HepG2 (cell line): ENCODE measurements around the gene RTP2. TPM values are rescaled to one million over a fixed set of nuclear protein-coding genes. Genes with fewer than 3 reads are reported as not detected.

Source experiments
- ATAC-seq: fragments of 200-7000 bp; cut with Tn5 transposase; 3 replicates; pipeline ENCODE4 v1.9.1; 2020; ENCODE audit warnings: mild to moderate bottlenecking, moderate library complexity
- BruUV-seq: library from RNA; stranded (reverse); fragments of 400-500 nt; replicated peaks from 2 replicates; lab custom pipeline; 2021; lab: Mats Ljungman, UMichigan
- CTCF ChIA-PET: fragments of 300-600 bp; formaldehyde crosslinking; extraction: SDS; loops from one replicate; lab custom pipeline; 2021; ENCODE audit warnings: low total read pairs, inconsistent platforms, low intra/inter-chr PET ratio; lab: Yijun Ruan, JAX
- POLR2A ChIA-PET: fragments of 350-600 bp; sonication (Branson Sonifier 250); formaldehyde crosslinking; loops from one replicate; lab custom pipeline; 2020; ENCODE audit warnings: antibody characterized with exemption, inconsistent platforms; lab: Yijun Ruan, JAX
- DNase-seq: peaks from one replicate; pipeline ENCODE4 v3.0.0-alpha.2; 2015; ENCODE audit warnings: low spot score
- FAIRE-seq: peaks from 3 replicates; lab custom pipeline; 2011; peaks lifted over from hg19 to GRCh38; lab: Jason Lieb, UNC
- H2AFZ ChIP-seq: one replicate; pipeline ENCODE4 v1.6.1; 2011; ENCODE audit warnings: low read length, inconsistent platforms
- H3K27ac ChIP-seq: fragments of 300-600 bp; 3 replicates; pipeline ENCODE4 v1.8.0; 2011; ENCODE audit warnings: mixed run types, mild to moderate bottlenecking, mixed read lengths, low read length, inconsistent platforms; ENCODE audit not compliant: insufficient read depth; ENCODE audit errors: extremely low read length
- H3K27me3 ChIP-seq, 2 experiments: fragments of 200-600 bp in 1 of 2; 2 replicates in 1 of 2; 3 replicates in 1 of 2; pipeline versions ENCODE4 v1.6.0 to v1.8.0; 2011; ENCODE audit warnings: low read length in 2 of 2, mild to moderate bottlenecking in 2 of 2, moderate library complexity in 2 of 2, inconsistent platforms in 1 of 2; ENCODE audit not compliant: insufficient read depth in 2 of 2, control insufficient read depth in 1 of 2
- H3K36me3 ChIP-seq, 2 experiments: fragments of 200-600 bp in 1 of 2; replicated peaks in 1 of 2; 2 replicates in 1 of 2; 3 replicates in 1 of 2; pipeline versions ENCODE4 v1.5.1 to v1.8.0; 2011; ENCODE audit warnings: low read length in 2 of 2, inconsistent platforms in 1 of 2; ENCODE audit not compliant: insufficient read depth in 2 of 2, control insufficient read depth in 1 of 2
- H3K4me1 ChIP-seq: 2 replicates; pipeline ENCODE4 v1.5.1; 2012; ENCODE audit warnings: low read length, inconsistent platforms; ENCODE audit not compliant: insufficient read depth
- H3K4me2 ChIP-seq: 2 replicates; pipeline ENCODE4 v1.6.0; 2011; ENCODE audit warnings: low read depth, low read length, inconsistent platforms
- H3K4me3 ChIP-seq, 3 experiments: fragments of 200-600 bp in 1 of 3; sonication (generic), shearing (Covaris generic) in 1 of 3; replicated peaks in 1 of 3; 2 replicates each; pipeline ENCODE4 v1.5.1; 2011 to 2016; ENCODE audit warnings: low read length in 3 of 3, inconsistent platforms in 2 of 3, low read depth in 2 of 3, mild to moderate bottlenecking in 2 of 3, control low read depth in 1 of 3, mixed read lengths in 1 of 3; ENCODE audit not compliant: insufficient read depth in 1 of 3
- H3K79me2 ChIP-seq: one replicate; pipeline ENCODE4 v1.6.1; 2011; ENCODE audit warnings: low read length, inconsistent platforms; ENCODE audit not compliant: insufficient read depth
- H3K9ac ChIP-seq: 2 replicates; pipeline ENCODE4 v1.6.0; 2011; ENCODE audit warnings: mild to moderate bottlenecking, low read depth, low read length, inconsistent platforms; ENCODE audit not compliant: insufficient read depth
- H3K9me3 ChIP-seq: 2 replicates; pipeline ENCODE4 v1.5.1; 2012; ENCODE audit warnings: mild to moderate bottlenecking, low read length
- H4K20me1 ChIP-seq: 2 replicates; pipeline ENCODE4 v1.6.0; 2011; ENCODE audit warnings: inconsistent platforms, mild to moderate bottlenecking, low read length, moderate library complexity; ENCODE audit not compliant: insufficient read depth
- AGO2 ChIP-seq: fragments of 200-400 bp; formaldehyde crosslinking; optimal IDR thresholded peaks from 2 replicates; pipeline ENCODE3; 2017; ENCODE audit warnings: mild to moderate bottlenecking, low read depth, low read length, moderate library complexity
- POLR2A ChIP-seq, 2 experiments: IDR thresholded peaks; 2 replicates each; pipeline ENCODE4 v1.6.1; 2011; ENCODE audit warnings: low read depth in 2 of 2, low read length in 2 of 2, mild to moderate bottlenecking in 1 of 2, moderate library complexity in 1 of 2; ENCODE audit not compliant: insufficient read depth in 1 of 2
- ZNF878 ChIP-seq: sonication (generic); formaldehyde crosslinking; IDR thresholded peaks from 2 replicates; pipeline ENCODE4 v1.8.1; 2023; ENCODE audit warnings: mild to moderate bottlenecking, missing genetic modification reagents, moderate library complexity
- WGBS: methylation state at CpG from one replicate; pipeline ENCODE4 v1.1.6; 2017; ENCODE audit warnings: low lambda C conversion rate; 5-methylcytosine and 5-hydroxymethylcytosine counted together
- in situ Hi-C: cut with HindIII; loops from 2 replicates; pipeline ENCODE4 v1.10.0; 2017; ENCODE audit warnings: low pct_unique_long_range_greater_than_20kb; ENCODE audit not compliant: extremely low pct_ligation_motif_present
- intact Hi-C: fragments of 100-400 bp; cut with micrococcal nuclease; formaldehyde crosslinking; loops from one replicate; pipeline ENCODE4 v1.10.0; 2022; ENCODE audit not compliant: unreplicated experiment
- polyA plus RNA-seq, 8 experiments: library from polyadenylated mRNA; depleted of rRNA in 3 of 8; stranded (reverse) in 7 of 8; unstranded in 1 of 8; fragments of >200 nt; fragmentation: Illumina TruSeq in 4 of 8; extraction: Trizol in 4 of 8; gene quantifications; 2 replicates each; pipeline versions ENCODE4 v1.2.1 to v1.2.3, GENCODE V29; 2011 to 2016; ENCODE audit warnings: low read depth in 4 of 8, missing spikeins in 1 of 8, mixed read lengths in 1 of 8; ENCODE audit not compliant: insufficient read depth in 1 of 8
- total RNA-seq, 5 experiments: library from RNA; depleted of rRNA; stranded (reverse); fragments of >200 nt; fragmentation: Illumina TruSeq; extraction: Trizol; gene quantifications; 2 replicates each; pipeline ENCODE4 v1.2.3, GENCODE V29; 2016; ENCODE audit warnings: low read depth in 1 of 5
- TF ChIP-seq, protein P1 (sequence below): sonication (generic); formaldehyde crosslinking; IDR thresholded peaks from 2 replicates; pipeline ENCODE4 v1.5.1; 2020; ENCODE audit warnings: mild to moderate bottlenecking, missing genetic modification reagents, moderate library complexity

RTP2 gene
- total and polyA plus RNA-seq, 2 of the 13 experiments (the other 11 are each of a cell fraction or from before 2014, with no cell fraction given), result not detected

DNA sequence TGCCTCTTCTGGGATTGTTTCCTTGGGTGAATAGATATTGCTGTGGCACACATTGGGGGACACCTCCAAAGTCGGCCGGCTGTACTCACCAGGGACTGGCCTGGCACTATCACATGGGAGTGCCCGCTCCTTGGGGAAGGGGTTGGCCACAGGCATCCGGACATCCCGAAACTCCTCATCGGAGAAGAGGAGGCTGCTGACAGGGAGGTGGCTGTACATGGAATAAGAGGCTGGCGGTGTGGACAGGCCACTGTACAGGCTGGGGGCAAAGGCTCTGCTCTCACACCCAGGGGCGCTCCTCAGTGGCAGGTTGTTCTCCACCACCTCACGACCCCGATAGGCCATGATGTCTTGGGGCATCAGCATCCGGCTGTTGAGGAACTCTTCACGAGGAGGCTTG is 27.2 kb upstream of the RTP2 start (continued):
- TF ChIP-seq, protein P1, sequence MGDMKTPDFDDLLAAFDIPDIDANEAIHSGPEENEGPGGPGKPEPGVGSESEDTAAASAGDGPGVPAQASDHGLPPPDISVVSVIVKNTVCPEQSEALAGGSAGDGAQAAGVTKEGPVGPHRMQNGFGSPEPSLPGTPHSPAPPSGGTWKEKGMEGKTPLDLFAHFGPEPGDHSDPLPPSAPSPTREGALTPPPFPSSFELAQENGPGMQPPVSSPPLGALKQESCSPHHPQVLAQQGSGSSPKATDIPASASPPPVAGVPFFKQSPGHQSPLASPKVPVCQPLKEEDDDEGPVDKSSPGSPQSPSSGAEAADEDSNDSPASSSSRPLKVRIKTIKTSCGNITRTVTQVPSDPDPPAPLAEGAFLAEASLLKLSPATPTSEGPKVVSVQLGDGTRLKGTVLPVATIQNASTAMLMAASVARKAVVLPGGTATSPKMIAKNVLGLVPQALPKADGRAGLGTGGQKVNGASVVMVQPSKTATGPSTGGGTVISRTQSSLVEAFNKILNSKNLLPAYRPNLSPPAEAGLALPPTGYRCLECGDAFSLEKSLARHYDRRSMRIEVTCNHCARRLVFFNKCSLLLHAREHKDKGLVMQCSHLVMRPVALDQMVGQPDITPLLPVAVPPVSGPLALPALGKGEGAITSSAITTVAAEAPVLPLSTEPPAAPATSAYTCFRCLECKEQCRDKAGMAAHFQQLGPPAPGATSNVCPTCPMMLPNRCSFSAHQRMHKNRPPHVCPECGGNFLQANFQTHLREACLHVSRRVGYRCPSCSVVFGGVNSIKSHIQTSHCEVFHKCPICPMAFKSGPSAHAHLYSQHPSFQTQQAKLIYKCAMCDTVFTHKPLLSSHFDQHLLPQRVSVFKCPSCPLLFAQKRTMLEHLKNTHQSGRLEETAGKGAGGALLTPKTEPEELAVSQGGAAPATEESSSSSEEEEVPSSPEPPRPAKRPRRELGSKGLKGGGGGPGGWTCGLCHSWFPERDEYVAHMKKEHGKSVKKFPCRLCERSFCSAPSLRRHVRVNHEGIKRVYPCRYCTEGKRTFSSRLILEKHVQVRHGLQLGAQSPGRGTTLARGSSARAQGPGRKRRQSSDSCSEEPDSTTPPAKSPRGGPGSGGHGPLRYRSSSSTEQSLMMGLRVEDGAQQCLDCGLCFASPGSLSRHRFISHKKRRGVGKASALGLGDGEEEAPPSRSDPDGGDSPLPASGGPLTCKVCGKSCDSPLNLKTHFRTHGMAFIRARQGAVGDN (CRISPR knock-in tag), result 0 out of 2 replicates have a peak, but pooled peaks have one; percentile 8

- intact Hi-C loops (no loop called here), in situ Hi-C loops (loop anchor here (25.0 kb wide), 3 partner anchors 683 to 1008 kb away; no protein-coding TSS in a partner anchor)
- no peaks in the 10 kb centered on the region for H3K4me1 ChIP-seq
- H3K4me2 ChIP-seq, result no peak overlapping the region
- peaks cover 7% of the 10 kb centered on the region for H3K79me2 ChIP-seq
- DNase-seq (no peak), FAIRE-seq (no peak), ATAC-seq (no peak)
- H2AFZ ChIP-seq, result no peak overlapping the region
- TF ChIP-seq POLR2A (IDR thresholded peaks at IDR 0.05; ENCODE audit: insufficient read depth in 1 of 2, low read depth in 2 of 2, low read length in 2 of 2) (0 out of 4 replicates have a peak, but pooled peaks of 1 of the 2 experiments have one; percentile 8), AGO2 (peak; percentile 46), ZNF878 (CRISPR knock-in tag) (no peak)
- ChIA-PET POLR2A (no interaction called here), CTCF (no interaction called here)
- no peak overlapping the region for H3K27ac ChIP-seq
- no peak overlapping the region for H3K9ac ChIP-seq
- H3K36me3 ChIP-seq, result peaks cover 67 to 98% of the 10 kb centered on the region in 2 experiments
- peaks cover 26% of the 10 kb centered on the region; the same call in 1 of the 2 replicates for H4K20me1 ChIP-seq
- 92% methylated on average over 9 of the region's 13 CpGs for WGBS
- no peaks in the 10 kb centered on the region for H3K9me3 ChIP-seq
- H3K27me3 ChIP-seq, result no peaks in the 10 kb centered on the region
- no peak overlapping the region for H3K4me3 ChIP-seq
- TSS peak; percentile 2 for BruUV-seq
Observed at GRCh38 chr3:187728940-187729583, 26.7 kb upstream of the RTP2 start.
